PFSK-1 (cell line): Measurements from ENCODE around the gene FAR2.
A peak's percentile ranks its signal among the peaks of the same experiment; 100 is the strongest.

Source experiments
- FOXP2 ChIP-seq: optimal IDR thresholded peaks from 2 replicates; pipeline ENCODE3; 2011; ENCODE audit warnings: borderline replicate concordance, control low read depth, inconsistent platforms; ENCODE audit not compliant: insufficient read depth; ENCODE audit errors: extremely low read length, extremely low read depth
- POLR2AphosphoS5 ChIP-seq: IDR thresholded peaks from 2 replicates; pipeline ENCODE4 v1.6.1; 2012; ENCODE audit warnings: low read depth, mild to moderate bottlenecking, control low read depth, low read length, moderate library complexity
- SIN3A ChIP-seq: IDR thresholded peaks from 2 replicates; pipeline ENCODE4 v1.6.1; 2012; ENCODE audit warnings: mild to moderate bottlenecking, low read length, moderate library complexity, borderline replicate concordance; ENCODE audit not compliant: insufficient read depth
- TAF1 ChIP-seq: IDR thresholded peaks from 2 replicates; pipeline ENCODE4 v1.6.1; 2012; ENCODE audit warnings: low read length, control low read depth, borderline replicate concordance; ENCODE audit not compliant: insufficient read depth

GRCh38 chr12:29317556-29318363 lies 168.7 kb downstream of the FAR2 start:
- TF ChIP-seq POLR2AphosphoS5 (no peak), FOXP2 (no peak), SIN3A (no peak), TAF1 (0 out of 2 replicates have a peak, but pooled peaks have one; percentile 23)
